GM19240 (cell line): Measurements from ENCODE around the gene NDUFS6.
A peak's percentile ranks its signal among the peaks of the same experiment; 100 is the strongest.
"Not testable (repeated sequence)": the region's sequence is repeated elsewhere in the genome, so short reads cannot be mapped to it uniquely, and the experiment has no call there.

Experiments used
- DNase-seq: peaks from one replicate; pipeline ENCODE4 v3.0.0; 2011; ENCODE audit warnings: low spot score; ENCODE audit not compliant: insufficient read length

Gene NDUFS6

GRCh38 chr5:1815071-1815786 lies 14.0 kb downstream of the NDUFS6 start:
- DNase-seq: no peak

GRCh38 chr5:1815881-1816292 lies 14.7 kb downstream of the NDUFS6 start:
- no peak for DNase-seq

GRCh38 chr5:1816495-1817089 lies 15.4 kb downstream of the NDUFS6 start:
- not testable (repeated sequence) for DNase-seq

- DNase-seq: no peak
Observed at GRCh38 chr5:1817261-1818043, 16.2 kb downstream of the NDUFS6 start.

GRCh38 chr5:1818784-1819183 lies 17.6 kb downstream of the NDUFS6 start:
- no peak for DNase-seq

GRCh38 chr5:1819458-1819857 lies 18.3 kb downstream of the NDUFS6 start:
- no peak for DNase-seq

- no peak for DNase-seq
Observed at GRCh38 chr5:1820381-1820780, 19.2 kb downstream of the NDUFS6 start.

- DNase-seq: no peak
Observed at GRCh38 chr5:1820926-1821325, 19.7 kb downstream of the NDUFS6 start.

GRCh38 chr5:1821862-1822261 lies 20.7 kb downstream of the NDUFS6 start:
- no peak for DNase-seq

GRCh38 chr5:1823381-1824034 lies 22.3 kb downstream of the NDUFS6 start:
- DNase-seq: no peak

GRCh38 chr5:1824109-1824821 lies 23.1 kb downstream of the NDUFS6 start:
- DNase-seq: no peak

GRCh38 chr5:1824903-1825841 lies 24.0 kb downstream of the NDUFS6 start:
- DNase-seq: no peak

GRCh38 chr5:1826235-1826980 lies 25.2 kb downstream of the NDUFS6 start:
- DNase-seq: no peak

- DNase-seq: no peak
Observed at GRCh38 chr5:1827025-1827885, 26.0 kb downstream of the NDUFS6 start.

- peak; percentile 34 for DNase-seq
Observed at GRCh38 chr5:1827886-1828397, 26.7 kb downstream of the NDUFS6 start.

- no peak for DNase-seq
Observed at GRCh38 chr5:1830571-1831228, 29.5 kb downstream of the NDUFS6 start.

GRCh38 chr5:1831257-1831656 lies 30.1 kb downstream of the NDUFS6 start:
- no peak for DNase-seq
